ENCODE results near the gene OPCML. TPM values are rescaled to one million over a fixed set of nuclear protein-coding genes. Genes with fewer than 3 reads are reported as not detected.

Gene OPCML
- total RNA-seq, 1 donor from 2014 or later: 2.7 TPM

GRCh38 chr11:133047771-133048115 is 484.6 kb downstream of the OPCML start:
- no peak for DNase-seq (ENCODE audit: low spot score)
- Mint-ChIP-seq H3K27me3 (ENCODE audit: low read depth) (peaks cover 4% of the 10 kb centered on the region), H3K36me3 (ENCODE audit: low read depth) (no peaks in the 10 kb centered on the region), H3K9me3 (ENCODE audit: low read depth) (no peaks in the 10 kb centered on the region), H3K4me1 (ENCODE audit: low read depth) (peaks cover 14% of the 10 kb centered on the region), H3K4me3 (ENCODE audit: unreplicated experiment) (no peak overlapping the region), H3K27ac (ENCODE audit: unreplicated experiment) (no peak overlapping the region)
- TF ChIP-seq CTCF (IDR thresholded peaks at IDR 0.05): no peak

- no peak for DNase-seq (ENCODE audit: low spot score)
- Mint-ChIP-seq H3K9me3 (ENCODE audit: low read depth) (no peaks in the 10 kb centered on the region), H3K36me3 (ENCODE audit: low read depth) (no peaks in the 10 kb centered on the region), H3K4me3 (ENCODE audit: unreplicated experiment) (no peak overlapping the region), H3K27ac (ENCODE audit: unreplicated experiment) (no peak overlapping the region), H3K27me3 (ENCODE audit: low read depth) (peaks cover 4% of the 10 kb centered on the region), H3K4me1 (ENCODE audit: low read depth) (peaks cover 17% of the 10 kb centered on the region)
- TF ChIP-seq CTCF (IDR thresholded peaks at IDR 0.05): no peak
Observed at GRCh38 chr11:133047036-133047770, 485.1 kb downstream of the OPCML start.

- H3K9me3 Mint-ChIP-seq (ENCODE audit: low read depth): no peaks in the 10 kb centered on the region
- H3K27me3 Mint-ChIP-seq (ENCODE audit: low read depth): peaks cover under 1% of the 10 kb centered on the region
- TF ChIP-seq CTCF (IDR thresholded peaks at IDR 0.05): no peak
- no peak for DNase-seq (ENCODE audit: low spot score)
- no peaks in the 10 kb centered on the region for H3K36me3 Mint-ChIP-seq (ENCODE audit: low read depth)
- H3K4me3 Mint-ChIP-seq (ENCODE audit: unreplicated experiment): no peak overlapping the region
- H3K27ac Mint-ChIP-seq (ENCODE audit: unreplicated experiment): no peak overlapping the region
- H3K4me1 Mint-ChIP-seq (ENCODE audit: low read depth): peaks cover 20% of the 10 kb centered on the region
Observed at GRCh38 chr11:133046252-133046651, 486.0 kb downstream of the OPCML start.

GRCh38 chr11:133041928-133042882 is 490.1 kb downstream of the OPCML start:
- Mint-ChIP-seq H3K4me1 (ENCODE audit: low read depth) (peaks cover 38% of the 10 kb centered on the region), H3K27me3 (ENCODE audit: low read depth) (no peaks in the 10 kb centered on the region), H3K9me3 (ENCODE audit: low read depth) (no peaks in the 10 kb centered on the region), H3K27ac (ENCODE audit: unreplicated experiment) (no peak overlapping the region), H3K36me3 (ENCODE audit: low read depth) (no peaks in the 10 kb centered on the region), H3K4me3 (ENCODE audit: unreplicated experiment) (no peak overlapping the region)
- no peak for DNase-seq (ENCODE audit: low spot score)
- no peak for TF ChIP-seq CTCF (IDR thresholded peaks at IDR 0.05)

GRCh38 chr11:133041181-133041580 is 491.1 kb downstream of the OPCML start:
- Mint-ChIP-seq H3K4me1 (ENCODE audit: low read depth) (peaks cover 34% of the 10 kb centered on the region), H3K27ac (ENCODE audit: unreplicated experiment) (no peak overlapping the region)

More at GRCh38 chr11:133041181-133041580, 491.1 kb downstream of the OPCML start:
- TF ChIP-seq CTCF (IDR thresholded peaks at IDR 0.05): peak; percentile 50
- DNase-seq (ENCODE audit: low spot score): no peak
- Mint-ChIP-seq H3K36me3 (ENCODE audit: low read depth) (no peaks in the 10 kb centered on the region), H3K4me3 (ENCODE audit: unreplicated experiment) (no peak overlapping the region), H3K9me3 (ENCODE audit: low read depth) (no peaks in the 10 kb centered on the region), H3K27me3 (ENCODE audit: low read depth) (no peaks in the 10 kb centered on the region)
